Stimulated activated CD4-positive, alpha-beta T cell treated with anti-CD3 and anti-CD28 coated beads, TNF-alpha, amount 100 ng/mL, for 4 hours (primary cell): ENCODE data around the gene IL17C.

Experiments
- DNase-seq, 3 experiments: peaks; one replicate each; pipeline ENCODE4 v3.0.0-alpha.2; 2020; ENCODE audit warnings: low read depth in 3 of 3

Gene IL17C

DNA sequence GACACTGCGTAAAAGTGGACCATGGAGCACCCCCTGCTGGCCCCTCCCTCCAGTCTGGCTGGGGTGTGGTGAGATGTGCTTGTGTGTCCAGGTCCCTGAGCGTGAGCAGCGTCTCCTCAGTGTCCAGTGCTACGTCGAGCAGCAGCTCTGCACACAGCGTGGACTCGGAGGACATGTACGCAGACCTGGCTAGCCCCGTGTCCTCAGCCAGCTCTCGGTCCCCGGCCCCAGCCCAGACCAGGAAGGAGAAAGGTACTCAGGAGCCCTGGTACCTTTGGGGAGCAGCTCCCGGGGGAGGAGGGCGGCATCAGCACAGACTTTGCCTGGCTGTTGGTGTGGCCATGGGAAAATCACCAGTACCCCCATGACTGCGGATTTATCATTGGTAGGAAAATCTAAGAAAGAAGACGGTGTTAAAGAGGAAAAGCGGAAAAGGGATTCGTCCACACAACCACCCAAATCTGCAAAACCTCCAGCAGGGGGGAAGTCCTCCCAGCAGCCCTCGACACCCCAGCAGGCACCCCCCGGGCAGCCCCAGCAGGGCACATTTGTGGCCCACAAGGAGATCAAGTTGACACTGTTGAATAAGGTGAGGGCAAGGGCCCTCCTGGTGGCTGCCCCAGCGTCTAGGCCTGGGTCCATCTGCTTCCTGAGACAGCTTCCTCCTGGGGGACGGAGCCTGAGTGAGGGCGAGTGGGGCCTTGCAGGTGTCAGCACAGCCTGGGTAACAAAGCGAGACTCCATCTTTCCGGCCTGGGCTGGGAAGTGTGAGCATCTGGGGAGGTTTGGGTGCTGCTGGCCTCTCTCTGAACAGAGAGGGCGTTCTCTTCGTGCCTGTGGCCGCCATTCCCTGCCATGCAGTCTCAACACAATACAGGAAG lies 10.6 kb upstream of the IL17C start:
- DNase-seq, result no peak

DNA sequence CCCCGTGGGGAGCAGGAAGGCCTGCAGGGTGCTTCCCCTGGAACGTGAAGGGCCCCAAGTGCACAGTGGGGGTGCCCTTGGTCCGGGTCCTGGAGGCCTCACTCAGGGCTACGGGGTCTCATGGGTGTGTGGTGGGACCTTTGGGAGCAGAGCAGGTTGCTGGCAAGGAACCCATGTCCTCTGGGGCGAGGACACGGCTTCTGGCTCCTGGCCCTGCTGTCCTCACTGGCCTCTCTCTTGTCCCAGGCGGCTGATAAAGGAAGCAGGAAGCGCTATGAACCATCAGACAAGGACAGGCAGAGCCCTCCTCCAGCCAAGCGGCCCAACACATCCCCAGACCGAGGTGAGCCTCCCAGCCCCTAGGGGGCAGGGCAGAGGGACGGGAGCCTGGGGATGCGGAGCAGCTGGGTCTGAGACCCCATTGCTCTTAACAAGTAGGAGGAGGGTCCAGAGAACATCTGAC lies 9.8 kb upstream of the IL17C start:
- no peak for DNase-seq

- DNase-seq, result no peak
Observed at GRCh38 chr16:88629835-88630234, 8.5 kb upstream of the IL17C start.

- no peak for DNase-seq
Observed at GRCh38 chr16:88630433-88630832, 7.9 kb upstream of the IL17C start.

DNA sequence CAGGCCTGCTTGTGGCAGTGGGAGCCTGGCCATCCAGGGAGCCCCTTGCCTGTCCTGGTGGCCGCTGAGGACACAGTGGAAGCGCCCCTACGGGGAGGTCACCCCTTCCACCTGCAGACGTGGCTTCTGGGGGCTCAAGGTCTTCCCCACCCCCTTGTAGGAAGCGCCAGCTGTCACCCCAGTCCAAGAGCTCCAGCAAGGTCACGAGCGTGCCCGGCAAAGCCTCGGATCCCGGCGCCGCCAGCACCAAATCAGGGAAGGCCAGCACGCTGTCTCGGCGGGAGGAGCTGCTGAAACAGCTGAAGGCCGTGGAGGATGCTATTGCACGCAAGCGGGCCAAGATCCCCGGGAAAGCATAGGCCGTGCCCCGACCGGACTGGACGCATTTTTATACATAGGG lies 7.4 kb upstream of the IL17C start:
- no peak for DNase-seq

DNA sequence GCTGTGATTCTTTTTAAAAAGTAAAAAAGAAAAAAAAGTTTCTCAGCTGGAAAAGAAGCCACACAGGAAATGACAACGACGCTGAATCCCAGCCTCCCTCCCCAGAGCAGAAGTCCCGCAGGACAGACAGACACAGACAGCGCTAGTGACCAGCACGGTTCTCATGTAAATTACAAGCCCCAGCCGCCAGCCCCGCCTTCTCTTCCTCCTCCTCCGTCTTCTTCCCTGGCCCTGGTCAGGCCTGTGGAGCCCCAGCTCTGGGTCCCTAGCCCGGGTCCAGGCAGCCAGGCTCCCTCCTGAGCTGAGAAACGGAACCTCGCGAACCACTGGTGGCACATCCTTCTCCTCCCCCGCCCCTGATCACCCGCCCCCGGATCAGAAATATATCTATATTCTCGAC lies 7.0 kb upstream of the IL17C start:
- DNase-seq, result no peak

- no peak for DNase-seq
Observed at GRCh38 chr16:88631920-88632586, 6.3 kb upstream of the IL17C start.

DNA sequence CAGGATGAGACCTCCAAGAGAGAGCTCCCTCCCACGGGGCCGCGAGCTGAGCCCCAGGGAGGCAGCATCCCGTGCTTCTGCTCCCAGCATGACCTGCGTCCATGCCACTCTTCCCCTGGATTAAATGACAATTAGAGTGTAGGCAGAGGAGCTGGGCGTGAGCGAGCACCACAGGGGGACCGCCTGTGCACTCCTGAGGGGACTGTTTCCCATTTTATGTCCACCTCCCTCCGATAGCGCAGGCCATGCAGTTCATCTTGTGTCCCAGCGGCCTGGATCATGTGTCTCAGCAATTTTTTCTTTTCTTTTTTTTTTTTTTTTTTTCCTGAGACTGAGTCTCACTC lies 5.8 kb upstream of the IL17C start:
- no peak for DNase-seq

- DNase-seq, result peak; percentile 26 to 31 (median 28)
Observed at GRCh38 chr16:88633684-88634140, 4.7 kb upstream of the IL17C start.

- DNase-seq, result peak in 1 of 3 experiments; percentile 26
Observed at GRCh38 chr16:88634141-88634993, 4.0 kb upstream of the IL17C start.

DNA sequence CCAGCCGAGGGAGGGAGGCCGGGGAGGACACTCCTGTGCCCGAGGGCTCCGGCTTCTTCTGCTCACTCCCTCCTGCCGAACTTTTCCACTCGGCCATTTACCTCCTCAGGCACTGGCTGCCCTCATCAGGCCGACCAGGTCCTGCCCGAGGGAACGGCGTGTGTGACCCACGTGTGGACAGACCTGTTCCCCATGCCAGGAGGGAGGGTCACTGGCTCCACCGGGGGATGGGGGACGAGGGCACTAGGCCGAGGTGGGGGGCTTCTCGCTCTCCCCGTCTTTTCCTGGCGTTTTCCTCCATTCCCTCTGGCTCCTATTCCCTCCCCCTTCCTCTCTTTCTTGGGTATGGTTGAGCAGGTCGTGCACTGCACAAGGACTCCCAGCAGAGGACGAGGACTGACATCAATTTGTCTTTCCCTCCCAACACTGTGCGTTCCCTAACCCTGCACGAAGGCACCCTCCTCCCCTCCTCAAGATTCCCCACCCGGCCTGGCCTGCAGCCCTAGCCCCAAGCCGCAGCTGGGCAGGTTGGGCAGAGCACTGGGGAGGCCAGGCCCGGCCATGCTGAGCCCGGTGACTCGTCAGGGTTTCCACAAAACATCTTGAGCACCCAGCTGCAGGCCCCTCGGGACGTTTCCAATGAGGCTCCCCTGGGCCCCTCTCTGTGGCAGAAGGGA lies 3.2 kb upstream of the IL17C start:
- DNase-seq, result no peak

DNA sequence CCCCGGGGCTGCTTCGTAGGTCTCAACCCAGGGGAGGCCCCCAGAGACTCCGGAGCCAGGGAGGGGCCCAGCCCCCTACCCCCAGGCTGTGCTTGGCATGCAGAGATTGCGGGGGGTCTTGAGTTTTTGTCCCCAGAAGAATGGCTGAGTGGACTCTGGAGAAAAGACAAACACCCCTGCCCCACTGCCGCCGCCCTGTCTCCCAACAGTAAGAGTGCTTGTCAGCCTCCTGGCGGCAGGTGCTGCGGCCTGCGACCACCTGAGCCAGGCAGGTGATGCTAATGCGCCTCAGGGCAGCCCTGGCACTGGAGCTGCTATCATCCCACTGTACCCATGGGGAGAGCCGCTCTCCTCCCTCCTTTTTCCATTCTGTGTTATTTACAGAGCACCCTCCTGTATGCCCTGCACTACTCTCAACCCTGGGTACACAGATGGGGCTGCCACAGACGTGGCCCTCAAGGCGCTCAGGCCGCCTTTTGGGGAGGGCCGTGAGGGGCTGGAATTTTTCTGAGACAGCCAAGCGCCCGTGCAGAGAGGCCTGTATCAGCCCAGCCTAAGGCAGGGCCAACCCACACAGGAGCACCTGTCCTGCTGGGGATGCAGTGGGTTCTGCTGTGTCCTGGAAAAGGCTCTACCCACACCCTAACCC lies 2.6 kb upstream of the IL17C start:
- DNase-seq, result no peak

DNA sequence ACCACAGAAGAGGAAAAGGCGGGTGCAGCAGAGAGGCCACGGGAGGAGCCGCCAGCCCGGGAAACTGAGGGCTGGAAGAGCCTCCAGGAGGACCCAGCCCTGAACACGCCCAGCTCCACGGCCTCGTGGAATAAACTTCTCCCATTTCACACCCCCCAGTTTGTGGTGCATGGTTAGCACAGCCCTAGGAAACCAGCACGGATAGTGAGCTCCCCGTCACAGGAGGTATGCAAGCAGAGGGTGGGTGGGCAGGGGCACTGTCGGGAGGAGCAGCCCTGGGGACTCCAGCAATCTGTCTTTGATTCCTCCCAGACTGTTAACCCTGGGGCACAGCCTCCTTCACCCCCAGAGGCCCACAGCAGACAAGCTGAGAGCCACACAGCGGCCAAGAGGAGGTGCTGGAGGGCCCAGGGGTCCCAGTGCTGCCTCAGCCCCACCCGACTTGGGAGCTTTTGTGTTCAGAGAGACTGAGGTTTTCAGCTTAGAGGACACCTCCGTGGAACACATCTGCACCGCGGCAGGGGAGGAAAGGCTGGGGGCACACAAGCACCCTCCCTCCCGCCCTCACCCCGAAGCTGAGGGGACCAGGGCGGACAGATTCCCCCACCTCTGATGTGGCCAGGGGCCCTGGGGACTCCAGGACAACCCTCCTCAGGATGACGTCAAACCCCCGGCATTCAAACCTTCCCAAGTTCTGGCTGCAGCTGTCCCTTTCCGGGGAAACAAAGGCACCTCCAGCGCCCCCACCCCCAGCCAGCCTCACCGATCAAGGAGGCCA lies 1.7 kb upstream of the IL17C start:
- DNase-seq, result no peak

DNA sequence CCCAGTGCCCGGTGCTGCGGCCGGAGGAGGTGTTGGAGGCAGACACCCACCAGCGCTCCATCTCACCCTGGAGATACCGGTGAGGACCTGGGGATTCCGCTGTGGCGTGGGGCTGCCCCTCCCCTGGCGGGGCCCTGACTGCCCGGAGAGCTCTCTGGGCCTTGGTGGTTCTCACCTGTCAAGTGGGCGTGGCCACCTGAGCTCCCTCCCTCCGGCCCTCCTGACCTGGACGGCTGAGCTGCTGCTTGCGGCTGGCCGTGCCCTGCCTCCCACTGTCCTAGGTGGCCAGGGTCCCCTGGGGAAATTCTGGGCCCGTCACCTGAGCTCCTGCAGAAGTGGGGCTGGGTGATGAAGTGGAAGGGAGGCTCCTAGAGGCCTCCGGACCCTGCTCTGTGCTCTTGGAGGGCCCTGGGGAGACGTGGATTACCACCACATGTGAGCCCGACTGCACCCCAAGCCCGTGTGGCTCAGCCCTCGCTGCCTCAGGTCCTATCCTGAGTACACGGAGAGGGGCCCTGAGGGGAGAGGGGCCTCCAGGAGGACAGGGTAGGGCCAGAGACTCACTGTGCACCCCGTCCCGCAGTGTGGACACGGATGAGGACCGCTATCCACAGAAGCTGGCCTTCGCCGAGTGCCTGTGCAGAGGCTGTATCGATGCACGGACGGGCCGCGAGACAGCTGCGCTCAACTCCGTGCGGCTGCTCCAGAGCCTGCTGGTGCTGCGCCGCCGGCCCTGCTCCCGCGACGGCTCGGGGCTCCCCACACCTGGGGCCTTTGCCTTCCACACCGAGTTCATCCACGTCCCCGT lies 1.1 kb downstream of the IL17C start:
- DNase-seq, result no peak

DNA sequence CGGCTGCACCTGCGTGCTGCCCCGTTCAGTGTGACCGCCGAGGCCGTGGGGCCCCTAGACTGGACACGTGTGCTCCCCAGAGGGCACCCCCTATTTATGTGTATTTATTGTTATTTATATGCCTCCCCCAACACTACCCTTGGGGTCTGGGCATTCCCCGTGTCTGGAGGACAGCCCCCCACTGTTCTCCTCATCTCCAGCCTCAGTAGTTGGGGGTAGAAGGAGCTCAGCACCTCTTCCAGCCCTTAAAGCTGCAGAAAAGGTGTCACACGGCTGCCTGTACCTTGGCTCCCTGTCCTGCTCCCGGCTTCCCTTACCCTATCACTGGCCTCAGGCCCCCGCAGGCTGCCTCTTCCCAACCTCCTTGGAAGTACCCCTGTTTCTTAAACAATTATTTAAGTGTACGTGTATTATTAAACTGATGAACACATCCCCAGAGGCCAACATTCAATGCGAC lies 1.7 kb downstream of the IL17C start:
- DNase-seq, result no peak

GRCh38 chr16:88640498-88641247 lies 2.3 kb downstream of the IL17C start:
- DNase-seq, result no peak

DNA sequence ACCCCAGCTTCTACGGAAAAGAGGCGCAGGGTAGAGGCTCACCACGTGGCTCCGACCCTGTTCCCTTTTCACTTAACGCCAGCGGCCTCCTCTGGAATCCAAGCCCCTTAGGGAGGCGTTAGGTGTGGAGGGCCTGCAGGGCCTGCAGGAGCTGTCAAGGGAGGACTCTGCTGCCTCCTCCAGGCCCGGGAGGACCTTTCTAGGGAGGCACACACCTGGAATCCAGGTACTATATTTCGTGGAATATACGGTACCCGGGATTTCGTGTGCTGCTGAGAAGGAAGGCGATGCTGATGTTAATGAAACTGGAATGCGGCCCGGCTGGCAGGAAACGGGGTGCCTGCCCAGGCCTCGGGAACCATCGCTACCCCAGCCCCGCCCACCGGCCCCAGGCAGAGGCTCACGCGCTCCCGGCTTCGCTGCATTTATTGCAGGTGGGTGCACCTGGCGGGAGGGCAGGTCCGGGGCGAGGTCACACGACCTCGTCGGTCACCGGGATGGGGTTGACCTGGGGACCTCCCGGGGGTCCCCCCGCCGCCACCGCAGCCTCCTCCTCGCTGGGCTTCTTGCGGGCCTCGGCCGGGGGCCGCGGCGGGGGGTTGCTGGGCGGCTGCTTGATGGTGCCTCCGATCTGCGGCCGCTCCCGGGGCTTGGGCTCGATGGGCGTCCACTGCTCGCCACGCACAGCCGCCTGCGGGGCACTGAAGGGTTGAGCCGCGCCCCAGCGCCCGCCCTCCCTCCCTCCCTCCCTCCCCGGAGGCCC lies 4.7 kb downstream of the IL17C start:
- no peak for DNase-seq

- DNase-seq, result no peak
Observed at GRCh38 chr16:88643644-88643932, 5.2 kb downstream of the IL17C start.
